ENCODE results near the gene HUS1B. TPM values are rescaled to one million over a fixed set of nuclear protein-coding genes. Genes with fewer than 3 reads are reported as not detected.

The HUS1B gene
- total and polyA plus RNA-seq, 2 of the 8 experiments (the other 6 are each of a cell fraction or from before 2014, with no cell fraction given), result 0.48 to 1.1 TPM

DNA sequence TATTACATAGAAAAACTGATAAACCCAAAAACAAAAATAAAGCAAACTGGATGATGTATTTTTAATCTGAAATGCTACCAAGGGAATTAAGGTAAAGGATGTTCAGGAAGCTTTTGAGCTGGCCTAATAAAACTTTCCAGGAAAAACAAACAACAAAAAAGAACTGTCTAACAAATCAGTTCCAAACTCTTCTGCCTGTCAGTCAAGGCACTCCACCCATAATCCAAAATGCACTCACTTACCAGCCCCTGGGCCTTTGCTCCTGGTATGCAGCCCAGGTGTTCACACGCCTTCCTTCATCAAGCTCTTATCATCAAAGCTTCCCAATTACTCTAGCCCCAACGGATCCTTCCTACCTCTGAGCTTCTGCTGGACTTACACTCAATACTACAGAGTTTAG lies 32.3 kb upstream of the HUS1B start:
- FAIRE-seq (no peak), DNase-seq (ENCODE audit: low read depth in 1 of 2, low spot score in 2 of 2) (no peak)
- Histone ChIP-seq H3K4me3 (ENCODE audit: extremely low read depth in 1 of 4, insufficient read depth in 2 of 4, low read depth in 3 of 4, low read length in 4 of 4) (no peak overlapping the region), H3K79me1 (ENCODE audit: low read depth, low read length) (peaks cover 24% of the 10 kb centered on the region), H2BK12ac (ENCODE audit: low read depth, low read length) (no peak overlapping the region), H3K4me2 (ENCODE audit: insufficient read depth in 1 of 2, low read depth in 2 of 2, low read length in 2 of 2) (no peak overlapping the region), H4K91ac (replicated peaks; ENCODE audit: insufficient read length, low read length) (no peak overlapping the region), H3K79me2 (ENCODE audit: control insufficient read depth in 1 of 2, insufficient read depth in 2 of 2, low read length in 2 of 2) (peaks cover 9 to 85% of the 10 kb centered on the region in 2 experiments), H3K23me2 (ENCODE audit: low read depth, low read length) (peaks cover 7% of the 10 kb centered on the region), H4K5ac (ENCODE audit: insufficient read length, low read depth, low read length) (no peak overlapping the region), H3K36me3 (ENCODE audit: control insufficient read depth in 2 of 4, insufficient read depth in 4 of 4, low read length in 3 of 4) (peaks cover 0 to 6% (median 0%) of the 10 kb centered on the region in 4 experiments; a peak in 1 of 8 replicates), H4K20me1 (replicated peaks in 1 of 2; ENCODE audit: control insufficient read depth in 1 of 2, insufficient read depth in 2 of 2, low read length in 2 of 2) (peaks cover 2 to 3% of the 10 kb centered on the region in 2 experiments), H3K27ac (ENCODE audit: low read depth, low read length) (no peak overlapping the region), H2BK120ac (replicated peaks; ENCODE audit: low read depth, low read length) (no peak overlapping the region), H3K4ac (replicated peaks; ENCODE audit: insufficient read length, low read depth, low read length) (no peak overlapping the region), H3K14ac (ENCODE audit: insufficient read length) (no peak overlapping the region), H2BK20ac (ENCODE audit: low read length) (no peak overlapping the region), H2AFZ (ENCODE audit: low read length) (no peak overlapping the region), H2BK5ac (ENCODE audit: low read depth, low read length) (no peak overlapping the region), H3K23ac (ENCODE audit: insufficient read length) (no peak overlapping the region), H3K56ac (replicated peaks; ENCODE audit: insufficient read length, low read depth, low read length) (no peak overlapping the region), H3K4me1 (replicated peaks in 1 of 4; ENCODE audit: control insufficient read depth in 3 of 4, insufficient read depth in 4 of 4, low read length in 3 of 4) (peaks cover 0 to 11% (median 7%) of the 10 kb centered on the region in 4 experiments), H2AK5ac (ENCODE audit: low read depth, low read length) (no peak overlapping the region), H3K18ac (ENCODE audit: extremely low read depth, low read length) (no peak overlapping the region), H2BK15ac (ENCODE audit: low read length) (no peak overlapping the region), H3K27me3 (replicated peaks in 1 of 4; ENCODE audit: control insufficient read depth in 3 of 4, extremely low read depth in 1 of 4, insufficient read depth in 3 of 4, low read length in 3 of 4) (no peaks in the 10 kb centered on the region), H3K9ac (replicated peaks in 1 of 4; ENCODE audit: extremely low read depth in 1 of 4, low read depth in 3 of 4, low read length in 3 of 4) (no peak overlapping the region), H4K8ac (ENCODE audit: extremely low read depth, insufficient read depth, low read length) (no peak overlapping the region), H3K9me3 (ENCODE audit: insufficient read depth in 2 of 2, low read depth in 1 of 2, low read length in 1 of 2) (no peaks in the 10 kb centered on the region)
- ChIA-PET CTCF (ENCODE audit: partially characterized antibody) (interaction anchor here (0.6 to 3.2 kb wide), 8 partner anchors 10 to 432 kb away, joined by 3 to 15 read pairs (median 4); no protein-coding TSS in a partner anchor), POLR2A (ENCODE audit: partially characterized antibody) (interaction anchor here (0.9 to 1.1 kb wide), 2 partner anchors 9 to 10 kb away, joined by 3 to 11 read pairs; no protein-coding TSS in a partner anchor)
- WGBS, 2 experiments (ENCODE audit: extremely low coverage in 1 of 2, insufficient coverage in 1 of 2, insufficient read length in 1 of 2, insufficient replicate concordance in 2 of 2, low coverage in 1 of 2, low lambda C conversion rate in 2 of 2, missing lambda C conversion rate in 1 of 2), result 40% methylated on average over 2 of the region's 2 CpGs; no CpG with 5 or more reads in 1 of the 2 experiments
- no peak for TF ChIP-seq ATF3 (IDR thresholded peaks at IDR 0.05; ENCODE audit: insufficient read depth, low read depth, low read length)
- TF ChIP-seq SUZ12 (IDR thresholded peaks at IDR 0.05; ENCODE audit: low read length), result no peak
- TF ChIP-seq SIX5 (IDR thresholded peaks at IDR 0.05; ENCODE audit: low read depth, low read length), result no peak
- TF ChIP-seq PHF8 (conservative IDR thresholded peaks at IDR 0.05; ENCODE audit: low read depth, low read length), result no peak
- no peak for TF ChIP-seq CEBPB (IDR thresholded peaks at IDR 0.05; ENCODE audit: low read depth, low read length)
- TF ChIP-seq CTBP2 (IDR thresholded peaks at IDR 0.05; ENCODE audit: borderline replicate concordance, insufficient read depth, insufficient read length, low read length), result no peak
- TF ChIP-seq EP300 (IDR thresholded peaks at IDR 0.05; ENCODE audit: borderline replicate concordance in 1 of 2, low read depth in 2 of 2, low read length in 2 of 2), result no peak
- no peak for TF ChIP-seq EZH2 (IDR thresholded peaks at IDR 0.05; ENCODE audit: low read depth, low read length, severe bottlenecking)
- no peak for TF ChIP-seq NRF1 (IDR thresholded peaks at IDR 0.05; ENCODE audit: low read depth, low read length)
- no peak for TF ChIP-seq ASH2L (IDR thresholded peaks at IDR 0.05; ENCODE audit: low read length)
- no peak for TF ChIP-seq KDM1A (IDR thresholded peaks at IDR 0.05; ENCODE audit: borderline replicate concordance, low read length)
- no peak for TF ChIP-seq GTF2F1 (IDR thresholded peaks at IDR 0.05; ENCODE audit: borderline replicate concordance, low read depth, low read length)
- TF ChIP-seq SRF (IDR thresholded peaks at IDR 0.05; ENCODE audit: low read depth, low read length), result no peak
